ENCODE measurements around the gene TBC1D4.
A peak's percentile ranks its signal among the peaks of the same experiment; 100 is the strongest.
"Not testable (repeated sequence)": the region's sequence is repeated elsewhere in the genome, so short reads cannot be mapped to it uniquely, and the experiment has no call there.

Gene TBC1D4

GRCh38 chr13:75359266-75359665 is 122.7 kb downstream of the TBC1D4 start:
- H3K4me1 ChIP-seq (ENCODE audit: control insufficient read depth, insufficient read depth, low read length), result peaks cover 1% of the 10 kb centered on the region; the same call in 1 of the 2 replicates
- no peaks in the 10 kb centered on the region for H3K27me3 ChIP-seq (ENCODE audit: control insufficient read depth, insufficient read depth, low read length)
- peak; percentile 35 for DNase-seq (ENCODE audit: low read depth, low spot score)
- no CpG with 5 or more reads among the region's 2 CpGs for WGBS (ENCODE audit: insufficient coverage, insufficient read length)
- H3K27ac ChIP-seq (ENCODE audit: low read length), result no peak overlapping the region
- H3K4me3 ChIP-seq (ENCODE audit: low read length), result no peak overlapping the region
- no peaks in the 10 kb centered on the region for H3K36me3 ChIP-seq (ENCODE audit: control insufficient read depth, insufficient read depth, low read length)
- H3K9me3 ChIP-seq (ENCODE audit: control insufficient read depth, insufficient read depth, low read length), result no peaks in the 10 kb centered on the region

GRCh38 chr13:75357576-75358289 is 124.2 kb downstream of the TBC1D4 start:
- DNase-seq (ENCODE audit: low read depth, low spot score), result peak; percentile 37
- Histone ChIP-seq H3K36me3 (ENCODE audit: control insufficient read depth, insufficient read depth, low read length) (no peaks in the 10 kb centered on the region), H3K9me3 (ENCODE audit: control insufficient read depth, insufficient read depth, low read length) (no peaks in the 10 kb centered on the region), H3K27me3 (ENCODE audit: control insufficient read depth, insufficient read depth, low read length) (no peaks in the 10 kb centered on the region), H3K4me3 (ENCODE audit: low read length) (no peak overlapping the region), H3K4me1 (ENCODE audit: control insufficient read depth, insufficient read depth, low read length) (peaks cover 1% of the 10 kb centered on the region; the same call in 1 of the 2 replicates), H3K27ac (ENCODE audit: low read length) (no peak overlapping the region)
- no CpG with 5 or more reads among the region's 6 CpGs for WGBS (ENCODE audit: insufficient coverage, insufficient read length)

DNA sequence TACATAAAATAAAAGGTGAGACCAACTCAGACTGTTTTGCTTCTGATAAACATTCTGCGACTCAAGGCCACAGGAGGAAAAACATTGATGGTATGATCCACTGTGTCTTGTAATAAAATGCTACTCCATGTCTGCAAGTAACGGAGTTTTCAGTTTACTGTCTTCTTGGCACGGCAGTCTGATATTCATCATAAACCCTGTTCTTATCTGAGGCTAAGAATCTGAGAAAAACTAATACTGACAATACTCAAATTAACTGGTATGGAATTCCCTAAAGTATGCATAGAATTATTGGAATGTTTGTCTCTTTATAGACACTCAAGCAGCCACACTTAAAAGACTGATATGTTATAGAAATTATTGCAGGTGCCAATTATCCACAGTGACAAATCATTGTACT is 125.5 kb downstream of the TBC1D4 start:
- H3K27ac ChIP-seq (ENCODE audit: low read length), result no peak overlapping the region
- no peak overlapping the region for H3K4me3 ChIP-seq (ENCODE audit: low read length)
- no peaks in the 10 kb centered on the region for H3K9me3 ChIP-seq (ENCODE audit: control insufficient read depth, insufficient read depth, low read length)
- DNase-seq (ENCODE audit: low read depth, low spot score), result no peak
- no peaks in the 10 kb centered on the region for H3K36me3 ChIP-seq (ENCODE audit: control insufficient read depth, insufficient read depth, low read length)
- H3K4me1 ChIP-seq (ENCODE audit: control insufficient read depth, insufficient read depth, low read length), result peaks cover 1% of the 10 kb centered on the region; the same call in 1 of the 2 replicates
- H3K27me3 ChIP-seq (ENCODE audit: control insufficient read depth, insufficient read depth, low read length), result no peaks in the 10 kb centered on the region
- WGBS (ENCODE audit: insufficient coverage, insufficient read length), result no CpG with 5 or more reads among the region's 3 CpGs

DNA sequence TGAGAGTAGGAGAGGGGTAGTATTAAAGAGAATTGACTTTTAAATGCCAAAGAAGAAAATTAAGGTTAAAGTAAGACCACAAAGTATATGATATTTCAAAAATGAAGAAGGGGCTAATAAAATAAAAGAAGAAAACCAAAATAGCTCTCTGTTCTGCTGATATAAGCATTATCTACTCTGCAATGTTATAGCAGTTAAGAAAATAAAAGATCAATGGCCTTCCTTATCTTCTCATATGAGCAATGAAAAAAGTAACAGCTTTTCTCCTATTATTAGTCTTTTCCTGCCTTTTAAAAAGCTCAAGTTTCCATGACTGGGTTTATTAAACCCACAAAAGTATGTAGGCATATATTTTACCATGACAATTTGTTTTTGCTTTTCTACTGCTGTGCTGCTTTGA is 126.4 kb downstream of the TBC1D4 start:
- DNase-seq (ENCODE audit: low read depth, low spot score), result no peak
- Histone ChIP-seq H3K4me3 (ENCODE audit: low read length) (no peak overlapping the region), H3K9me3 (ENCODE audit: control insufficient read depth, insufficient read depth, low read length) (no peaks in the 10 kb centered on the region), H3K4me1 (ENCODE audit: control insufficient read depth, insufficient read depth, low read length) (peaks cover 1% of the 10 kb centered on the region; the same call in 1 of the 2 replicates), H3K36me3 (ENCODE audit: control insufficient read depth, insufficient read depth, low read length) (no peaks in the 10 kb centered on the region), H3K27ac (ENCODE audit: low read length) (no peak overlapping the region), H3K27me3 (ENCODE audit: control insufficient read depth, insufficient read depth, low read length) (no peaks in the 10 kb centered on the region)

GRCh38 chr13:75353781-75354193 is 128.2 kb downstream of the TBC1D4 start:
- DNase-seq (ENCODE audit: low read depth, low spot score), result no peak
- Histone ChIP-seq H3K4me3 (ENCODE audit: low read length) (no peak overlapping the region), H3K27ac (ENCODE audit: low read length) (no peak overlapping the region), H3K9me3 (ENCODE audit: control insufficient read depth, insufficient read depth, low read length) (no peaks in the 10 kb centered on the region), H3K36me3 (ENCODE audit: control insufficient read depth, insufficient read depth, low read length) (peaks cover 3% of the 10 kb centered on the region; the same call in 1 of the 2 replicates), H3K4me1 (ENCODE audit: control insufficient read depth, insufficient read depth, low read length) (peaks cover 1% of the 10 kb centered on the region; the same call in 1 of the 2 replicates), H3K27me3 (ENCODE audit: control insufficient read depth, insufficient read depth, low read length) (no peaks in the 10 kb centered on the region)
- no CpG with 5 or more reads among the region's 6 CpGs for WGBS (ENCODE audit: insufficient coverage, insufficient read length)

DNA sequence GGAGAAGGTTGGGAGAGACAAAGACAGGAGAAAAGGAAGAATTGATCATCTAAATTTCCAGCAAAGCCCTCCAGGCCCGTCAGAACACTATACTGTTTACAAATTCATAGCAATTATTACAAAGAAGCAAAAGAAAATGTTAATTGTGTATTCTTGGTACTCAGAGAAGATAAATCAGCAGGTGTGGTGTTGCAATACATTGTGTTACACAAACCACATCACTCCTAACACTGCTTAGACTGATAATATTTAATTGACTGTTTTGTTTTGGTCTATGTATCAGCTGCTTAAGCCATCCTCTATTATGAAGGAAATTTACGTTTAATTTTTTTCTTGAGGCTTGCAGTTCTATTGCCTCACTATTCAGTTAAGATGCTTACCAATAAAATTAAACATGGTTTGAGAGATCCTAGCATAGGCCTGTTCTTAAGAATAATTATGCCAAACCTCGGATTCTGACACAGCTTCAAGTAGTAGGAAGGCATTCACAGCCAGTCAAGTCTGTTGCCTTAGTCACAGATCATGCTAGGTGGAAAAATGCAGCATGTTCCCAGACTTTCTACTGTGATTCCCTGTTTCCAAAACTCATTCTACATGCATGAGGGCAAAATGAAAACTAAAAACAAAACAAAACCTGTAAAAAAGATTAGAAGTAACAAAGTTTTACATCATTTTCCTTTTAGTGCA is 129.2 kb downstream of the TBC1D4 start:
- Histone ChIP-seq H3K27me3 (ENCODE audit: control insufficient read depth, insufficient read depth, low read length) (no peaks in the 10 kb centered on the region), H3K36me3 (ENCODE audit: control insufficient read depth, insufficient read depth, low read length) (peaks cover 3% of the 10 kb centered on the region; the same call in 1 of the 2 replicates), H3K4me1 (ENCODE audit: control insufficient read depth, insufficient read depth, low read length) (no peaks in the 10 kb centered on the region), H3K4me3 (ENCODE audit: low read length) (no peak overlapping the region), H3K27ac (ENCODE audit: low read length) (no peak overlapping the region), H3K9me3 (ENCODE audit: control insufficient read depth, insufficient read depth, low read length) (no peaks in the 10 kb centered on the region)
- no CpG with 5 or more reads among the region's 3 CpGs for WGBS (ENCODE audit: insufficient coverage, insufficient read length)
- no peak for DNase-seq (ENCODE audit: low read depth, low spot score)

DNA sequence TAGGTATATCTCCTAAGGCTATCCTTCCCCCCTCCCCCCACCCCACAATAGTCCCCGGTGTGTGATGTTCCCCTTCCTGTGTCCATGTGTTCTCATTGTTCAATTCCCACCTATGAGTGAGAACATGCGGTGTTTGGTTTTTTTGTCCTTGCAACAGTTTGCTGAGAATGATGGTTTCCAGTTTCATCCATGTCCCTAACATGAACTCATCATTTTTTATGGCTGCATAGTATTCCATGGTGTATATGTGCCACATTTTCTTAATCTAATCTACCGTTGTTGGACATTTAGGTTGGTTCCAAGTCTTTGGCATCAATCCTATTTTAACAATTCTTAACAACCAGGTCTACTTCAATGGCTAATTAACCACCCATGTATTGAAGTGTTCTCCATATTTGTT is 130.4 kb downstream of the TBC1D4 start:
- not testable (repeated sequence) for H3K27ac ChIP-seq (ENCODE audit: low read length); H3K36me3 ChIP-seq (ENCODE audit: control insufficient read depth, insufficient read depth, low read length); H3K27me3 ChIP-seq (ENCODE audit: control insufficient read depth, insufficient read depth, low read length); H3K9me3 ChIP-seq (ENCODE audit: control insufficient read depth, insufficient read depth, low read length); DNase-seq (ENCODE audit: low read depth, low spot score); H3K4me1 ChIP-seq (ENCODE audit: control insufficient read depth, insufficient read depth, low read length); H3K4me3 ChIP-seq (ENCODE audit: low read length)
- no CpG with 5 or more reads among the region's 3 CpGs for WGBS (ENCODE audit: insufficient coverage, insufficient read length)

DNA sequence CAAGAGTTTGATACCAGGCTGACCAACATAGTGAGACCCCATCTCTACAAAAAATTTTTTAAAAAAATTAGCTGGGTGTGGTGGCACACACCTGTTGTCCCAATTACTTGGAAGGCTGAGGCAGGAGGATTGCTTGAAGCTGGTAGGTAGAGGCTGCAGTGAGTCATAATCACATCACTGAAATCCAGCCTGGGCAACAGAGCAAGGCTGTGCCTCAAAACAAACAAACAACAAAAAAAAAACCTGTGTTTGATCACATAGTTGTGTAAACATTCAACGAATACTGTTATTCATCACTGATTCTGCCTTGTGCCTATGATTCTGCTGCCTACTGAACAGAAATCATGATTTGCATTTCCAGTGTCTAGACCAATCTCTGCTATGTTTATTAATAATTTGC is 134.0 kb downstream of the TBC1D4 start:
- WGBS (ENCODE audit: insufficient coverage, insufficient read length), result no CpG with 5 or more reads among the region's 1 CpG
- H3K27ac ChIP-seq (ENCODE audit: low read length), result no peak overlapping the region
- no peak overlapping the region for H3K4me3 ChIP-seq (ENCODE audit: low read length)
- peaks cover 3% of the 10 kb centered on the region; the same call in 1 of the 2 replicates for H3K36me3 ChIP-seq (ENCODE audit: control insufficient read depth, insufficient read depth, low read length)
- no peaks in the 10 kb centered on the region for H3K4me1 ChIP-seq (ENCODE audit: control insufficient read depth, insufficient read depth, low read length)
- no peak for DNase-seq (ENCODE audit: low read depth, low spot score)
- H3K27me3 ChIP-seq (ENCODE audit: control insufficient read depth, insufficient read depth, low read length), result no peaks in the 10 kb centered on the region
- H3K9me3 ChIP-seq (ENCODE audit: control insufficient read depth, insufficient read depth, low read length), result no peaks in the 10 kb centered on the region

GRCh38 chr13:75347457-75347856 is 134.5 kb downstream of the TBC1D4 start:
- no peaks in the 10 kb centered on the region for H3K9me3 ChIP-seq (ENCODE audit: control insufficient read depth, insufficient read depth, low read length)
- no peaks in the 10 kb centered on the region for H3K4me1 ChIP-seq (ENCODE audit: control insufficient read depth, insufficient read depth, low read length)
- DNase-seq (ENCODE audit: low read depth, low spot score), result no peak
- H3K27ac ChIP-seq (ENCODE audit: low read length), result no peak overlapping the region
- no peaks in the 10 kb centered on the region for H3K27me3 ChIP-seq (ENCODE audit: control insufficient read depth, insufficient read depth, low read length)
- peaks cover 3% of the 10 kb centered on the region; the same call in 1 of the 2 replicates for H3K36me3 ChIP-seq (ENCODE audit: control insufficient read depth, insufficient read depth, low read length)
- WGBS (ENCODE audit: insufficient coverage, insufficient read length), result no CpG with 5 or more reads among the region's 1 CpG
- no peak overlapping the region for H3K4me3 ChIP-seq (ENCODE audit: low read length)

GRCh38 chr13:75345193-75345592 is 136.8 kb downstream of the TBC1D4 start:
- H3K9me3 ChIP-seq (ENCODE audit: control insufficient read depth, insufficient read depth, low read length), result no peaks in the 10 kb centered on the region
- no peak overlapping the region for H3K27ac ChIP-seq (ENCODE audit: low read length)
- H3K36me3 ChIP-seq (ENCODE audit: control insufficient read depth, insufficient read depth, low read length), result peaks cover 3% of the 10 kb centered on the region; the same call in 1 of the 2 replicates
- H3K27me3 ChIP-seq (ENCODE audit: control insufficient read depth, insufficient read depth, low read length), result no peaks in the 10 kb centered on the region
- DNase-seq (ENCODE audit: low read depth, low spot score), result no peak
- WGBS (ENCODE audit: insufficient coverage, insufficient read length), result no CpG with 5 or more reads among the region's 2 CpGs
- no peak overlapping the region for H3K4me3 ChIP-seq (ENCODE audit: low read length)
- H3K4me1 ChIP-seq (ENCODE audit: control insufficient read depth, insufficient read depth, low read length), result no peaks in the 10 kb centered on the region

Measured in iPS DF 6.9 (cell line).